H54 (cell line): ENCODE measurements around the gene SLC2A11.
"Not testable (repeated sequence)": the region's sequence is repeated elsewhere in the genome, so short reads cannot be mapped to it uniquely, and the experiment has no call there.

Source experiments
- DNase-seq: peaks from one replicate; pipeline ENCODE4 v3.0.0; 2011; ENCODE audit warnings: low spot score, mixed read lengths; ENCODE audit not compliant: insufficient read length
- FAIRE-seq: peaks from 3 replicates; lab custom pipeline; 2011; peaks lifted over from hg19 to GRCh38; lab: Jason Lieb, UNC
- POLR2A ChIP-seq: IDR thresholded peaks from 2 replicates; pipeline ENCODE4 v1.6.1; 2011; ENCODE audit warnings: low read depth, mild to moderate bottlenecking, low read length

SLC2A11 gene

DNA sequence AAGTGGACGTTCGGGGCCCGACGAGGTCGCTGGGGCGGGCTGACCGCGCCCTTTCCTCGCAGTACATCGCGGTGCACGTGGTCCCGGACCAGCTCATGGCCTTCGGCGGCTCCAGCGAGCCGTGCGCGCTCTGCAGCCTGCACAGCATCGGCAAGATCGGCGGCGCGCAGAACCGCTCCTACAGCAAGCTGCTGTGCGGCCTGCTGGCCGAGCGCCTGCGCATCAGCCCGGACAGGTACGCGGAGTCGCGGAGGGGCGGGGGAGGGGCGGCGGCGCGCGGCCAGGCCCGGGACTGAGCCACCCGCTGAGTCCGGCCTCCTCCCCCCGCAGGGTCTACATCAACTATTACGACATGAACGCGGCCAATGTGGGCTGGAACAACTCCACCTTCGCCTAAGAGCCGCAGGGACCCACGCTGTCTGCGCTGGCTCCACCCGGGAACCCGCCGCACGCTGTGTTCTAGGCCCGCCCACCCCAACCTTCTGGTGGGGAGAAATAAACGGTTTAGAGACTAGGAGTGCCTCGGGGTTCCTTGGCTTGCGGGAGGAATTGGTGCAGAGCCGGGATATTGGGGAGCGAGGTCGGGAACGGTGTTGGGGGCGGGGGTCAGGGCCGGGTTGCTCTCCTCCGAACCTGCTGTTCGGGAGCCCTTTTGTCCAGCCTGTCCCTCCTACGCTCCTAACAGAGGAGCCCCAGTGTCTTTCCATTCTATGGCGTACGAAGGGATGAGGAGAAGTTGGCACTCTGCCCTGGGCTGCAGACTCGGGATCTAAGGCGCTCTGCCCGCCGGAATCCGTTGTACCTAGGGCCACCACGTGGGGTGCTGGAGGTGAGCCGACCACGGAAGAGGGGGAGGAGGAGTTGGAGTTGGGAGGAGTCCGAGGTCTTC lies 37.3 kb downstream of the SLC2A11 start:
- TF ChIP-seq POLR2A = no peak
- DNase-seq (no peak), FAIRE-seq (no peak)

DNA sequence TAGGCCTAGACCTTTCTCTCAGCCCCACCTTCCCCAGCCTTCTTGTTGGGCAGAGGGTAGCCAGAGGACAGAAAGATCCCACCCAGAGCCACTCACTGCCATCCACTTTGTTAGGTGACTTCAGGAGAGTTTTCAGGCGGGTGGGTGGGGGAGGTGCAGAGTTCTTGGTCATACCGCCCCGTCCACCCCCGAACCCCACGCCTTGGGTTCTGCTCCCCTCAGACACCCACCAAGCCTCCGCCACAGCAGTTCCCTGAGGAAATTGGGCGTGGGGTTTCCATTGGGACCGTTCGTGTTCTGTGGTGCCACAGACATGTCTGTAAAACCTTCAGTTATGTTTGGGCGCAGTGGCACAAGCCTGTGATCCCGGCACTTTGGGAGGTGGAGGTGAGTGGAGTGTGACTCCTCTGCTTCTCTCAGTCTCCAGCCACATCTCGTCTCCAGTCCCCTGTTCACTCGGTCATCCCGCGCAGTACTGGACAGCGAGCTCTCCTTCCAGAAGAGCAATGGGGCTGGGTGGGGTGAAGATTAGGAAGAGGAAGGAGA lies 38.0 kb downstream of the SLC2A11 start:
- no peak for TF ChIP-seq POLR2A
- DNase-seq (no peak), FAIRE-seq (no peak)

DNA sequence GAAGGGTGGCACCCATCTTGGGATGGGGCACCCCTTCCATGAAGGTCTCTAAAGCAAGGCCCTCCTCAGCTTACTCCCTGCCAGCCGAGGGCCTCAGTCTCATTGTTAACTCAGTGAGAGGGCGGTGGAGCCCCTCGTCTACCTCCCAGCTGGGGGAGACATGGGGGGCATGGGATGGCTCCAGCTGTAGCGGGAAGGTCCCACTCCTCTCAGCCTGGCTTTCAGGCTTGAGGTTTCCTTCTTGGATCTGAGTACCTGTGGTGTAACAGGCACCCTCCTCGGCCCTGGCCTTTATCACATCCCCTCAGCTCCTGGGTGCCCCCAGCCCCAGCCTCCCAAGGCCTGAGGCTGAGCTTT lies 38.5 kb downstream of the SLC2A11 start:
- DNase-seq = no peak
- FAIRE-seq = no peak
- no peak for TF ChIP-seq POLR2A

DNA sequence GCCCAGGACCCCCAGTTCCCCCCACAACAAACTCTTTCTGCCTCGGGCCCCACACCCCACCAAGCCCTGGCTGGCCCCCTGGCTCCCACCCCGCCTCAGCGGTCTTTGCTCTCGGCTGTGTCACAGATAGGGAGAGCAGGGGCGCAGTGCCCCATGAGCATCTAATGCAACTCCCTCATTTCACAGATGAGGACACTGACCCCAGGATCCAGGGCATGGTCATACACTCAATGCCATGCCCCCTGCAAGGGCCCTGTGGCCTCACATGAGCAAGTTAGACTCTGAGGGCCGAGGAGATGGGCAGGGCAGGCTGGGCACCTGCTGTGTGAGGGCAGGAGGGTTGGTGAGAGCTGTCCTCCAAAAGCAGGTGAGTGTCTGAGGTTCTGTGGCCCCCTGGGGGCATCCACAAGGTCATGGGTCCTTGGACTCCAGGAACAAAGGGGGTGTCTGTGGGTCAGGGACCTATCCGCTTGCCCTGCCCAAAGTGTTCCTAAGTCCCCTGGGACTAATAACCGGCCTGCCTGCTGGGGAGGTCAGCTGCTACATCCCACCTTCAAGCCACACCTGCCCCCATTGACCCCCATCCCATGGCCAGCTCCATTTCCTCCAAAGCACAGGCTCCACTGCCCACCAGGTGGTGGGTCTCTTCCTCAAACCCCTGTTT lies 39.0 kb downstream of the SLC2A11 start:
- DNase-seq (no peak), FAIRE-seq (no peak)
- no peak for TF ChIP-seq POLR2A

DNA sequence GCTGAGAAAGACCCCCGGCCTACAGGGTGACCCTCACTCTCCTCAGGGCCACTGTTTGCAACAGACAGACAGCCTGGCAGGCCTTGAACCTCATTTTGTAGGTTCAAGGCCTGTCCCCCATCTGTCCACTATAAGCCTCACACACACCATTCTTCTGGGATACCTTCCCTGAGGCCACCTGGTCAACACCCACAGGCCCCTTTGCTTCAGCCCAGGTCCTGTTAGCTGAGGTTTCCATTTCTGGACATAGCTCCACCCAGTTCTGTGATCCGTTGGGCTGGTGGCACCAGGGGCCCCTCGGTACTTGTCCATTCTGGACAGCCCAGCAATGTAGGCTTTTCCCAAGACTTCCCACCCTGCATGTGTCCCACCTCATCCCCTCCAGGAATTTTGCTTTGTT lies 39.6 kb downstream of the SLC2A11 start:
- DNase-seq (no peak), FAIRE-seq (no peak)
- TF ChIP-seq POLR2A = no peak

DNA sequence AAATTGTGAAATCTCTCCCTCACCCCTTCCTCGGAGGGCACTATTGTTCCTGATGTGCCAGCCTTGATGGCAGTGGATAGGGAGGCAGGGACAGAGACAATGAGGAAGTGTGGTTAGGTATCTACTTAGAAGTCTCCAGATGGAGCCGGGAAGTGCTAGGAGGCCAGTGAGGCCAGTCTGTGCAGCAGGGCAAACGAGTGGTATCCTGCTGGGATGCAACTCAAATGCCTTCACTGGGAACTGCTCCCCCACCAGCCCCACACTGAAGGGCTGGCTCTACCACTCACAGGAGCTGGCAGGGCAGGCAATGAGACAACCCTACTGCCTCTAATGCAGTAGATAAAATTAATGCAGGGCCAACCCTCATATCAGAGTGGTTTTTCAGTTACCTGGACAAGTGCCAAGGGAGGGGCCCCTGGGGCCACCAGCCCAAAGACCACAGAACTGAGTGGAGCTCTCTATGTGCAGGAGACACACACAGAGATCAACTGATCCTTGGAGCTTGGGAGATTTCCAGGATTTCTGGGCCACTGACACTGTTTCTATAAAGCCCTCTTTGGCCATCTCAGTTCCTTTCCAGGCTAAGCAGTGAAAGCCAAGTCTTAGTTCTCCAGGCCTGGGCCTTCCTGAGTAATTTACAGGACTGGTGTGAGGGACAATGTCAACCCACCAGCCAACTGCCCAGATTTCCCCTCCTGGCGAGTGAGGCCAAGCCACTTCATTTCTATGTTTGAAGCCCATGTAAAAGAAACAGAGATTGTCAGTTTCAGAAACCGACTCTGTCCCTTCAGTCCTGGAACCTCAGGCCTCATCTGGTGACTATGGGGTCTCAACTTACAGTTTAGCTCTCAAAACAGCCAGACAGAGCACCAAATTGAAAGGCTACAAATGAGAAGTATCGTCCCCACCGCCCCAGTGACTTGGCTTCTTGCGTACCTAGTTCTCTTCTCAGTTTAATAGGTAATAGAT lies 40.6 kb downstream of the SLC2A11 start:
- TF ChIP-seq POLR2A = no peak
- FAIRE-seq (no peak), DNase-seq (no peak)

DNA sequence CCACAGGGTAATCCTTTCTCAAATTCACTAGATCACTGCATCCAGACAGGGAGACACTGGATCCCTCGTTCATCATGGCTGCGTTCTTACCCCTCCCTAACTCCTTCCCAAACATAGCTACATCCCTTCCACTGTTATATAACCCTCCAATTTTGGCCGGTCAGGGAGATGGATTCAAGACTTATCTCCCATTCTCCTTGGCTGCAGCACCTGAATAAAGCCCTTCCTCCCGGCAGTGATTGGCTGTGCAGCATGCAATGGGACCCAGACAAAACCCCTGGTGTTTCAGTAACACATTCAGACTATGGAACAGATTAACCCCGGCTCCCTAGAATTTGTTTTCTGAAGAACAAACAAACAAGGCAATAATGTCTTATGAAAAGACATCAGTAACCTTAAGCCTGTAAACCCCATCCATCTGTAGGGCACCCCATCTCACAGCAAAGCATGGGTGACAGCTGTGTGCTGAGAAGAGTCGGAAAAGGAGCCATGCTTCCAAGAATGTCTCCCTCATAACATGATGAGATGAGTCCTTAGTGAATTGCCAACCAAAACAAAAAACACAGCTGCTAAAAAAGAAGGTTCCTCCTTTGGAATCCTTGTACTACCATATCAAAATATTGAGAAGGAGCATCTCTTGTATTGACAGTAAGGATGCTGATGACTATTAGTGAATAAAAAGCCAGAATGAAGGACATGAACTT lies 41.5 kb downstream of the SLC2A11 start:
- no peak for DNase-seq
- FAIRE-seq = no peak
- no peak for TF ChIP-seq POLR2A

DNA sequence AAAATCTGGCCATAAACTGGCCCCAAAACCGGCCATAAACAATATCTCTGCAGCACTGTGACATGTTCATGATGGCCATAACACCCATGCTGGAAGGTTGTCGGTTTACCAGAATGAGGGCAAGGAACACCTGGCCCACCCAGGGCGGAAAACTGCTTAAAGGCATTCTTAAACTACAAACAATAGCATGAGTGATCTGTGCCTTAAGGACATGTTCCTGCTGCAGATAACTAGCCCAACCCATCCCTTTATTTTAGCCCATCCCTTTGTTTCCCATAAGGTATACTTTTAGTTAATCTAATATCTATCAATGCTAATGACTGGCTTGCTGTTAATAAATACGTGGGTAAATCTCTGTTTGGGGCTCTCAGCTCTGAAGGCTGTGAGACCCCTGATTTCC lies 42.6 kb downstream of the SLC2A11 start:
- not testable (repeated sequence) for FAIRE-seq, DNase-seq

DNA sequence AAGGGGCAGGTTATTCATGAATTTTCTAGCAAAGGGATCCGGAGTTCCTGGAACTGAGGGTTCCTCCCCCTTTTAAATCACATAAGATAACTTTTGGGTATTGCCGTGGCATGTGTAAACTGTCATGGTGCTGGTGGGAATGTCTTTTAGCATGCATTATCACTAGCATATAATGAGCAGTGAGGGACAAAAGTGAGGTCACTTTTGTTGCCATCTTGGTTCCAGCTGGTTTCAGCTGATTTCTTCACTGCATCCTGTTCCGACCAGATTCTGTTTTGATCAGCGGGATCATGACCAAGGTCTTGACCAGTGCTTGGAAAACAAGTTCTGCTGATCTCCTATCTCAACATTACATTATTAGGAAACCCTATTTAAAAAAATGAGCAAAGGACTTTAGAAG lies 43.9 kb downstream of the SLC2A11 start:
- no peak for DNase-seq
- no peak for FAIRE-seq
- TF ChIP-seq POLR2A = no peak

DNA sequence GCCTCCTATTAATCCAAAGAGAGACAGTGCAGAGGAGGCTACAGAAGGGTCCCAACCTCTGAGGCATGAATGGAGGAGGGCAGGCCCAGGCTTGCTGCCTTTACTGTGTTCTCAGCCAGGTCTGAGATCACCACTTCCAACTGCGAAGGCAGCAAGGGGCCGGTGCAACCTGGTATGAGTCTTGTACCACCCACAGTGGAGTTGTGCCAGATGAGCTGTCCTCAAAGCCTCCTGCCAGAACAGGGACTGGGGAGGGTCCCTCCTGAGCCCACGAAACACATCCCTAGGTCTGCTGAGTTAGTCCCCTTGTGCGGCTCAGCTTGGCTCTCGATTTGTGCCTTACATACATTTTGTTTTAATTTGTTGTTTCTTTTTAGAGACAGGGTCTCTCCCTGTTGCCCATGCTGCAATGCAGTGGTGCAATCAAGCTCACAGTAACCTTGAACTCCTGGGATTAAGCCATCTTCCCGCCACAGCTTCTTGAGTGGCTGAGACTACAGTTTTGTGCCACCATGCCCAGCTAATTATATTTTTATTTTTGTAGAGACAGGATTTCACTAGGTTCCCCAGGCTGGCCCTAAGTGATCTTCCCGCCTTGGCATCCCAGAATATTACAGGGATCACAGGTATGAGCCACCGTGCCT lies 45.8 kb downstream of the SLC2A11 start:
- FAIRE-seq (no peak), DNase-seq (no peak)
- no peak for TF ChIP-seq POLR2A

DNA sequence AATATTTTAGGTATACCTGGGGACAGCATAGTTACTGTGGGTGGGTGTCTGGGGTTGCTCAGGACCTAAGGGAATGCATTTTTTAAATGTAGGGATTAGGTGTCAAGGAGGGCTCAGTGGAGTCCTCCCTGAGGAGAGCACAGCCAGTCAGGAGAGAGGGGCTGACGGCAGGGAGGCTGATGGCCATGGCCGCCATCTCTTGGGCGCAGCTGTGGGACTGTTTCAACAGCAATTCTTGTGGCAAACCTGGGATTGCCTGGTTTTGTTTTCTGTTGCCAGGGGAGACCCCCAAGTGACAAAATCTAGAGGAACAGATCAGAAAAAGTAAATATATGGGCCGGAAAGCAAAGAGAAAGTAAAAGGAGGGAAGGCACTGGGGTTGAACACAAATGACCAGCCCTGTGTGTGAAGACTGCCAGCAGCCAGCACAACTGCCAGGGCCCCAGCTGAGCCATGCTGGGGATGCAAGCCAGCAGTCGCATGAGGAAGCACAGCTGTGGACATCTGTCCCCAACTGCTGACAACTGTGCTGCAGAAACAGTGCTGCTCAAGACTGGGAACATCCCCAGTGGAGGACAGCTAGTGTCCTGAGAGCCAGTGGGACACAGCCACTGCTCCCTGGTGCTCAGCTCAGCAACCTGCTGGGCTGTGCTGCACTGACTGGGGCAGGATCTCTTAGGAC lies 47.0 kb downstream of the SLC2A11 start:
- no peak for DNase-seq
- no peak for TF ChIP-seq POLR2A
- FAIRE-seq = no peak

DNA sequence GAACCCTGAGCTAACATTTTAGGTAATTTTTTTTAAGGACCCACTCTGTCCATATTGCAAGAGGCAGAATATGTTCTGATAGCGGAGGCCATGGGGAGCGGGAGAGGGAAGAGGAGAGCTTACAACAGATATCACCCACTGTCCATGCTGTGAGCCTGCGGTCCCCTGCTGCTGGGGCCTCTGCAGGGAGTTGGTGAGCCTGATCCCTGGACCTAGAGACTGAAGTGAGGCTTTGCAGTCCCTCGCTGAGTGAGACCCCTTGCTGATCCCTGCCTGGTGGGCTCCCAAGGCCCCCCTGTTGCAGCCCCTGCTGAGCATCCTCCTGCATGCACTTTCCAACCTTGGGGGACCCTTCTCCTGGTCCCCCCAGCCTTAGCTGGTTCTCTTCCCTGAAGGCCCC lies 49.0 kb downstream of the SLC2A11 start:
- no peak for DNase-seq
- no peak for TF ChIP-seq POLR2A
- FAIRE-seq = no peak

DNA sequence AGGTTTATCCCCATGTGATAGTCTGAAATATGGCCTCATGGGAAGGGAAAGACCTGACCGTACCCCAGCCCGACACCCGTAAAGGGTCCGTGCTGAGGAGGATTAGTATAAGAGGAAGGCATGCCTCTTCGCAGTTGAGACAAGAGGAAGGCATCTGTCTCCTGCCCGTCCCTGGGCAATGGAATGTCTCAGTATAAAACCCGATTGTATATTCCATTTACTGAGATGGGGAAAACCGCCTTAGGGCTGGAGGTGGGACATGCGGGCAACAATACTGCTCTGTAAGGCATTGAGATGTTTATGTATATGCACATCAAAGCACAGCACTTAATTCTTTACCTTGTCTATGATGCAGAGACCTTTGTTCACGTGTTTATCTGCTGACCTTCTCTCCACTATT lies 49.7 kb downstream of the SLC2A11 start:
- not testable (repeated sequence) for FAIRE-seq, DNase-seq
